HG03520 (cell line): Measurements from ENCODE around the gene YPEL1.
"Not testable (repeated sequence)": the region's sequence is repeated elsewhere in the genome, so short reads cannot be mapped to it uniquely, and the experiment has no call there.

Experiments
- ATAC-seq: cut with Tn5 transposase; IDR thresholded peaks from one replicate; pipeline ENCODE4 v1.9.1; 2021; ENCODE audit warnings: mild to moderate bottlenecking, moderate library complexity; ENCODE audit not compliant: unreplicated experiment

The YPEL1 gene

GRCh38 chr22:21754523-21754922 lies 18.9 kb upstream of the YPEL1 start:
- ATAC-seq, result no peak

GRCh38 chr22:21753374-21754111 lies 17.9 kb upstream of the YPEL1 start:
- ATAC-seq, result no peak

- ATAC-seq, result no peak
These were observed 16.7 kb upstream of the YPEL1 start for GRCh38 chr22:21752276-21752675.

DNA sequence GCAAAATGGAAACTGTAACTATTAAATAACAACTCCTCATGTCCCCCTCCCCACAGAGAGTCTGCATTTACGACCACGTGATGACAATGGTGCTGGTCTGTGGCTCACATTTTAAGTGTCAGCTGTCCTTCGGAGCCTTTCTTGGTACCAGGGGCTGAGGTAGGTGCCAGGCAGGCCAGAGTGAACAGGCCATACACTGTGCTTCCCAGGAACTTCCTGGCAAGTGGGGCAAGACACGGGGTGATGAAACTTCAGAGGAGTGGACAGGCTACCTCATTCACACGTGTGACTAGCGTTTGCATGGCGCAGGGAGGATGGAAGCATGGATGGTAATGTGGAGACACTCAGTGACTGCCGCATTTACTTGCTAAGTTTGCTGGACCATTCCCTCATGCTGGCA lies 10.4 kb upstream of the YPEL1 start:
- ATAC-seq, result no peak

- not testable (repeated sequence) for ATAC-seq
These were observed 9.3 kb upstream of the YPEL1 start for GRCh38 chr22:21744917-21745316.

GRCh38 chr22:21741790-21742189 lies 6.2 kb upstream of the YPEL1 start:
- no peak for ATAC-seq

DNA sequence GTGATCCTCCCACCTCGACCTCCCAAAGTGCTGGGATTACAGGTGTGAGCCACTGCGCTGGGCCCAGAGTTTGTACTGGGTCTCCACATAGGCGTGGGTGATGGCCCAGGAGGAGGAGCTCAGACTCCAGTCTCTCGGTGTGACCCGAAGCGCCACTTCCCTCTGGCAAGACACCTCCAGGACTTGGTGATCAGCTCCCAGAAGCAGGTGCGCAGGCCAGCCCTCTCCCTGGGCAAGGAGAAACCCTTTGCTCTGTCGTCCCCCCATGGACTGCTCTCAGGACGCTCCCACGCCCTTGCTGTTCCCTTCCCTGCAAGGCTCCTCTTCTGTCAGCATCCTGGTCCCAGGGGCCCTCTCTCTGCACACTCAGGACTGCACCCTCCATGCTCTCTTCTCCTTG lies 5.5 kb upstream of the YPEL1 start:
- no peak for ATAC-seq

- no peak for ATAC-seq
These were observed 4.3 kb upstream of the YPEL1 start for GRCh38 chr22:21739828-21740377.

GRCh38 chr22:21738966-21739365 lies 3.4 kb upstream of the YPEL1 start:
- no peak for ATAC-seq

- ATAC-seq, result no peak
These were observed 2.5 kb upstream of the YPEL1 start for GRCh38 chr22:21738081-21738480.

- no peak for ATAC-seq
These were observed 1.4 kb upstream of the YPEL1 start for GRCh38 chr22:21736948-21737347.

- ATAC-seq, result no peak
These were observed 569 bp upstream of the YPEL1 start for GRCh38 chr22:21736084-21736642.

GRCh38 chr22:21734540-21735199 lies 924 bp downstream of the YPEL1 start:
- ATAC-seq, result no peak

- no peak for ATAC-seq
These were observed 4.1 kb downstream of the YPEL1 start for GRCh38 chr22:21731503-21731902.

DNA sequence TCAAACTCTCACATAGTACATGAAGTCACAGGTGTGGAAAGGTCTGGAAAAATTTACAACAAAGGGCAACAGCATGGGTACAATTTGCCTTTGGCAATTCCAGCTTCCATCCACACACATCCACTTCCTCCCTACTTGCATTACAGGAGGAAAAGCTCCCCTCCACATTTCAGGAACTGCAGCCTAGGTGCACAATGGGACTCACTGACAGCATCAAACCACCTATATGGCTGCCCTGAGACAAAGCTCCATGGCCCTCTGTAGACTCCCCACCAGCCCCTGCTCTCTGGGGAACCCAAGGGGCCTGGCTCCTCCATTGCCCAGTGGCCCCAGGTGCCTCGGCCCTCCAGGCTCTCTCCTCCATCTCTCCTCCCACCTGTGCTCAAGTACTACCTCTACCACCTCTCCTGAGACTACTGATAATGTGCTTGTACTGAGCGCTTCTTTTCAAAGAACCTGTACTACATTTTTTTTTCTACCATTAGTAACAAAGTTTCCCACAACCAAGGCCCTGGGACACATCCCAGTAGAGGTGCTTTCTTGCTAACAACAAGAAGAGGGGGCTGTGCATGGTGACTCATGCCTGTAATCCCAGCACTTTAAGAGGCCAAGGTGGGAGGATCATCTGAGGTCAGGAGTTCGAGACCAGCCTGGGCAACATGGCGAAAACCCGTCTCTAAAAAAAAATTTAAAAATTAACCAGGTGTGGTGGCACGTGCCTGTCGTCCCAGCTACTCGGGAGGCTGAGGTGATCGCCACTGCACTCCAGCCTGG lies 4.9 kb downstream of the YPEL1 start:
- ATAC-seq, result no peak

DNA sequence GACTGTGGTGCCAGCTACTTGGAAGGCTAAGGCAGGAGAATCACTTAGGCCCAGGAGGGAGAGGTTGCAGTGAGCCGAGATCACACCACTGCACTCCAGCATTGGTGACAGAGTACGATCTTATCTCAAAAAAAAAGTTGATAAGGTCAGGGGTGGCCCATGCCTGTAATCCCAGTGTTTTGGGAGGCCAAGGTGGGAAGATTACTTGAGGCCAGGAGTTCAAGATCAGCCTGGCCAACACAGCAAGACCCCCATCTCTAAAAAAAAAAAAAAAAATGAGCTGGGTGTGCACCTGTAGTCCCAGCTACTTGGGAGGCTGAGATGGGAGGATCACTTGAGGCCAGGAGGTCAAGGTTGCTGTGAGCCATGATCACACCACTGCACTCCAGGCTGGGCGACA lies 6.4 kb downstream of the YPEL1 start:
- ATAC-seq, result not testable (repeated sequence)

DNA sequence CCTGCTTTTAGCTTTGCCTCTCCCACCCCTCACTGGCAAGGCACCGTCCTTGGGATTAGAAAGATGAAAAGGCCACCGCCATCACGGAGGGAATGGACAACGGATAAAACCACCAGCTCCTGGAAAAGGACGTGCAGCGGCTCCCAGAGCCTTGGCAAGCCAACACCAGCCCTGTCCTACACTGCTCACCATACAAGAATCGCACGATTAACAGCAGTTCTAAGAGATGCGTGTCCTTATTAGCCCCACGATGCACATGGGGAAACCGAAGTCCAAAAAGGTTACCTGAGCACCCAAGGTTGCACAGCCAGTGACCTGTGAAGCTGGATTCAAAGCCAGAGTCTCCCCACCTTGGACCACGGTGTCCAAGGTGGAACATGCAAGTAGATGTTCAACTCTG lies 7.3 kb downstream of the YPEL1 start:
- ATAC-seq, result no peak

- no peak for ATAC-seq
These were observed 7.8 kb downstream of the YPEL1 start for GRCh38 chr22:21727768-21728167.

DNA sequence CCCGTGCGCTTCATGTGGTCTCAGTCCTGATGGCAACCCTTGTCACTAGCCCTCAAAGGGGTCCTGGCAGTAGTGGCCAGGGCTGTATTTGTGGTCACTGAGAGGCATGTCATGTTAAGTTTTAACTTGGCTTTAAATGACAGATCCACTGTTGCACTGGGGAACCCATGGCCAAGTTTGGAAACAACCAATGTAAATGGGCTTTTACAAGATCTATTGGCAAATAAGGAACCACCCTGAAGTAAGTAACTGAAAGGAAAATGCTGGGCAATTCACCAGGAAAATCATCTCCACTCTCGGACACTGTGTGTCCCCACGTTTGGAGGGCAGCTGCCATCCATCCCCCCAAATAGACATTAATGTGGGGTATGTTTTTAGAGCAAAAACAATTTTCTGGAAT lies 8.4 kb downstream of the YPEL1 start:
- no peak for ATAC-seq

DNA sequence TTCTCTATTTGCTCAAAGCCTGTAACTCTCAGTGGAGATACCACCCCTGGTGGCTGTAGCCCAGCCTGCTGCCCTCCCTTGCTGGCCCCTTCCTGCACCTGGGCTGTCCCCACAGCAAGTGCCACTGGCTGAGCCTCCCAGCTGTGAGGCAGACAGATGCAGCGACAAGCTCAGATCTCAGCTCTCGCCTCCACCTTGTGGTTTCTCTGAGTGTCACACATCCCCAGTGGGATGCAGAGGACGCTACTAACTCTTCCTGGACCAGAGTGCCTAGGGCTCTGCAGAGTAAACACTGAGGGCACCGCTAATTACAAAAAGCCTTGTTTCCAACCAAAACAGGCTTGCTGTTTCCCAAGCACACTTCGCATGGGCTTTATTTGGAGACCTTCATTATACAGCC lies 8.9 kb downstream of the YPEL1 start:
- ATAC-seq, result no peak

GRCh38 chr22:21725956-21726649 lies 9.5 kb downstream of the YPEL1 start:
- no peak for ATAC-seq
